Psoas muscle (tissue), 8 donors: Measurements from ENCODE around the gene USP24. TPM values are rescaled to one million over a fixed set of nuclear protein-coding genes. Genes with fewer than 3 reads are reported as not detected.

Experiments
- ATAC-seq, 4 donors: fragments of 200-7000 bp; cut with Tn5 transposase; one replicate each; pipeline ENCODE4 v1.9.1; 2020; ENCODE audit warnings: moderate library complexity in 3 of 4, mild to moderate bottlenecking in 2 of 4
- DNase-seq, 2 donors: peaks; one replicate each; pipeline ENCODE4 v3.0.0-alpha.2; 2020
- H3K27ac ChIP-seq: fragments of 200-600 bp; one replicate; pipeline ENCODE4 v1.8.0; 2022
- H3K27me3 ChIP-seq, 3 donors: fragments of 200-600 bp in 1 of 3; one replicate each; pipeline versions ENCODE4 v1.6.1 to v1.8.0; 2013 to 2022; ENCODE audit warnings: low read length in 2 of 3, mild to moderate bottlenecking in 2 of 3, moderate library complexity in 1 of 3; ENCODE audit not compliant: insufficient read depth in 3 of 3
- H3K36me3 ChIP-seq, 2 donors: fragments of 200-600 bp in 1 of 2; one replicate each; pipeline versions ENCODE4 v1.6.1 to v1.8.0; 2013 to 2022; ENCODE audit warnings: low read depth in 1 of 2, mild to moderate bottlenecking in 1 of 2, moderate library complexity in 1 of 2; ENCODE audit not compliant: insufficient read depth in 1 of 2
- H3K4me1 ChIP-seq: fragments of 200-600 bp; one replicate; pipeline ENCODE4 v1.8.0; 2022
- H3K4me3 ChIP-seq: fragments of 200-600 bp; one replicate; pipeline ENCODE4 v1.8.0; 2022; ENCODE audit warnings: mild to moderate bottlenecking
- H3K9me3 ChIP-seq: fragments of 200-600 bp; one replicate; pipeline ENCODE4 v1.8.0; 2022
- WGBS, 3 donors: extraction: QIAGEN DNeasy Blood & Tissue Kit; methylation state at CpG; one replicate each; pipeline versions ENCODE4 v1.1.6 to v1.1.7; 2013; 5-methylcytosine and 5-hydroxymethylcytosine counted together
- intact Hi-C, 2 donors: fragments of 100-400 bp; cut with DNase I; formaldehyde crosslinking; loops; one replicate each; pipeline versions ENCODE4 v1.11.0 to v1.14.2; 2022
- polyA plus RNA-seq, 3 donors: library from polyadenylated mRNA; stranded (reverse); fragments of 200-250 nt; gene quantifications; one replicate each; pipeline ENCODE4 v1.2.3, GENCODE V29; 2013
- total RNA-seq, 4 donors: library from RNA; stranded (reverse); fragmentation: NEBNext Ultra II Directional in 2 of 4; extraction: Animal tissue kit (Norgen Biotek cat#: 25700) in 2 of 4; gene quantifications; one replicate each; pipeline versions ENCODE4 v1.2.1 to v1.2.4, GENCODE V29; 2021 to 2023
- TF ChIP-seq, protein P1 (sequence below): fragments of 200-600 bp; IDR thresholded peaks from one replicate; pipeline ENCODE4 v1.8.0; 2022; ENCODE audit warnings: antibody characterized with exemption
- donor health status: healthy with polysubstance abuse.
- donor health status: DM: no; HTN: no; CAD: no; lungs with moderate emphysema.
- donor health status: Bipolar disorder and iron deficiency.
- donor health status: healthy.
- donor health status: DM: yes; HTN: yes; CAD: no.
- donor health status: DM: no; HTN: no; CAD: no.
- donor health status: DM: no; HTN: no; CAD: no.
- donor health status: DM: yes; HTN: yes; CAD: no.

The USP24 gene
- total and polyA plus RNA-seq, 7 donors: 14.6 to 67.9 (median 53.2) TPM

DNA sequence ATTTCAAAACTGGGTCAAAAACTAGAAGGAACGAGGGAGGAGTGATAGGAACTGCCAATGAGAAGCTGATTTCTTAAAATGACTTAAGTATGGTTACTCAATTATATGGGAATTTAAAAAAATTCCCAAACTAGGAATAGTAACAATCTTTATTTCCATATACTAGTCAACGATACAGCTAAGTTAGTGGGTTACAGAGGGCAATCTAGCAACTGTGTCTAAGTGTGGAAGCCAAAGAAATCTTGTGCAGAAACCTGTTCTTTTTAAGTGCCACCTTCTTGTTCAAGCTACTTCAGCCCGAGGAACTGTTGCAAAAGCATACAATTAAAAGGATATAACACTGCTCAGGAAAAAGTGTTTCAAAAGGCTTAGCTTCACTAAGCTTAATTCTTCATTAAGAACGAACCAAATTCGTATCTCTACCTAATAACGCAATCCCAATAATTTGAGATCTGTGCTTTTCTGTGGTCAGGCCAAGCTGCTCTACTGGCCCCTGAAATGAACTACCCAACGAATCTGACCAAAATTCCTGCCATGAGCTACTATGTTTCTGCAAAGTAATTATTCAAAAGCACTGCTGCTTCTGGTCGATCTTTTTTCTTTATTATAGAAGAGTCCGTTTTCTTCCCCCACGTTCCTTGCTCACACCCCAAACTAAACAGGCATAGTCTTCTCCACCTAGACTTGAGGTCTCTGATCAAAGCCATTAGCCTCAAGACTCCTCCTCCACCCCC is 1.8 kb downstream of the USP24 start:
- TF ChIP-seq, protein P1, sequence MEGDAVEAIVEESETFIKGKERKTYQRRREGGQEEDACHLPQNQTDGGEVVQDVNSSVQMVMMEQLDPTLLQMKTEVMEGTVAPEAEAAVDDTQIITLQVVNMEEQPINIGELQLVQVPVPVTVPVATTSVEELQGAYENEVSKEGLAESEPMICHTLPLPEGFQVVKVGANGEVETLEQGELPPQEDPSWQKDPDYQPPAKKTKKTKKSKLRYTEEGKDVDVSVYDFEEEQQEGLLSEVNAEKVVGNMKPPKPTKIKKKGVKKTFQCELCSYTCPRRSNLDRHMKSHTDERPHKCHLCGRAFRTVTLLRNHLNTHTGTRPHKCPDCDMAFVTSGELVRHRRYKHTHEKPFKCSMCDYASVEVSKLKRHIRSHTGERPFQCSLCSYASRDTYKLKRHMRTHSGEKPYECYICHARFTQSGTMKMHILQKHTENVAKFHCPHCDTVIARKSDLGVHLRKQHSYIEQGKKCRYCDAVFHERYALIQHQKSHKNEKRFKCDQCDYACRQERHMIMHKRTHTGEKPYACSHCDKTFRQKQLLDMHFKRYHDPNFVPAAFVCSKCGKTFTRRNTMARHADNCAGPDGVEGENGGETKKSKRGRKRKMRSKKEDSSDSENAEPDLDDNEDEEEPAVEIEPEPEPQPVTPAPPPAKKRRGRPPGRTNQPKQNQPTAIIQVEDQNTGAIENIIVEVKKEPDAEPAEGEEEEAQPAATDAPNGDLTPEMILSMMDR: no peak
- peaks cover 65% of the 10 kb centered on the region for H3K4me1 ChIP-seq
- H3K9me3 ChIP-seq: no peaks in the 10 kb centered on the region
- H3K27ac ChIP-seq: peak overlapping the region; percentile 99
- ATAC-seq: no peak
- no peaks in the 10 kb centered on the region for H3K36me3 ChIP-seq
- intact Hi-C loops: loop anchor here (5.0 to 10.0 kb wide), 4 partner anchors 41 to 71 kb away; no protein-coding TSS in a partner anchor
- WGBS, 3 donors: 13 to 36% (median 14%) methylated on average over 10 of the region's 10 CpGs
- H3K27me3 ChIP-seq: no peaks in the 10 kb centered on the region
- H3K4me3 ChIP-seq: peak overlapping the region; percentile 92
- no peak for DNase-seq

DNA sequence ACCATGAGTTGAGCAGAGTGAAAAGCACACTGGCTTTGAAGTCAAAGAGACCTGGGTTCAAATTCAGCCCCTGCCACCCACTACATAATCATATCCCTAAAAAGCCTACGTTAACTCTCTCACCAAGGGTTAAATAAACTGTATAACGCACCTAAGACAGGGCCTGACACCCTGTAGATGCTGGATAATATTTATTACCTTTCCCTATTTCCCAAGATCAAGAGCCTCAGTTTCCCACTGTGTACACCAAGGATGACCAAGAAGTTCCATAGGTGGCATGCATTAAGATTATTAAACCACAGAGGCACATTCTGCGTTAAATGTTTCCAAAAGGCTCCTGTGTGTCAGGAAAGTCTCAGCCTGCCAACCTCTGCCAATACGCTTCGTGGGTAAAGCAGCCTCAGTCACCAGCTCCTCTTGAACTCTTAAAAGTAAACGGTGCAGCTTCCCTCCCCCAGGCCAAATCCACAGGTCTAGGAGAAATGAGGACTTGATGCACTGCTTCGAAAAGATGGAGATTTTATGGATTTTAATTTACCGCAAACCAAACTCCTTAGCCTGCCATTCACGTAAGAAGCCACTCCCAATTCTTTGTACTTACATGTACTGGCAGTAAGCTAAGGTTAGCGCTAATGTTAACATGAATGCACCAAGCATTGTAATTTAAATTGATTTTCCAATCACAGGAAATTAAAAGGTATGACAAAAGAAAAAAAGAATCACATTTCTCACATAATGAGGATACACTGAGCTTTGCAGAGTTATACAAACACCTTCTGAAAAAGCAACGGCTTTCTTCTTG is 2.6 kb downstream of the USP24 start:
- 35 to 63% (median 48%) methylated on average over 11 of the region's 11 CpGs for WGBS, 3 donors
- TF ChIP-seq, protein P1: no peak
- Histone ChIP-seq H3K27ac (peak overlapping the region; percentile 99), H3K4me1 (peaks cover 64% of the 10 kb centered on the region), H3K36me3 (no peaks in the 10 kb centered on the region), H3K9me3 (no peaks in the 10 kb centered on the region), H3K27me3 (no peaks in the 10 kb centered on the region), H3K4me3 (peak overlapping the region; percentile 92)
- no peak for DNase-seq
- no peak for ATAC-seq
- intact Hi-C loops: loop anchor here (5.0 to 10.0 kb wide), 4 partner anchors 40 to 70 kb away; no protein-coding TSS in a partner anchor

DNA sequence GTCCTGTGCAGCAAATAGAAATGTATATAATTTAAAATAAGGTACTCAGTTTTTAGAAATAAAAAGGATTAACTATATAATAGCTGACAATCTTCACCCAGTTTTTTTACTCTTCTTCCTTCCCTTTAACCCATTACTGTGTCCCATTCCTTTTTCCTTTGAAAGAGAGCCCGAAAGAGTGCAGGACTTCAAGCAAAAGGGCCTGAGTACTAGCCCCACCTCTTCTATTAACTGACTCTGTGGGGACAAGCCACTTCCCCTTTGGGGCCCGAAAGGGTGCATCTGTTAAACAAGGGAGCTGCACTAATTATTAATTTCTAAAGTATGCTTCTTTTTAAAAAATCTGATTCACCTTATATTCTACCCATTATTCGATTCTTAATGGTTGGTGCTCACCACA is 3.3 kb downstream of the USP24 start:
- Histone ChIP-seq H3K4me3 (peak overlapping the region; percentile 92), H3K36me3 (no peaks in the 10 kb centered on the region), H3K27ac (peak overlapping the region; percentile 99), H3K27me3 (no peaks in the 10 kb centered on the region), H3K4me1 (peaks cover 64% of the 10 kb centered on the region), H3K9me3 (no peaks in the 10 kb centered on the region)
- DNase-seq (no peak), ATAC-seq (no peak)
- intact Hi-C loops: loop anchor here (5.0 to 10.0 kb wide), 4 partner anchors 40 to 70 kb away; no protein-coding TSS in a partner anchor
- TF ChIP-seq, protein P1: no peak
- 49 to 63% (median 52%) methylated on average over 3 of the region's 3 CpGs for WGBS, 3 donors

DNA sequence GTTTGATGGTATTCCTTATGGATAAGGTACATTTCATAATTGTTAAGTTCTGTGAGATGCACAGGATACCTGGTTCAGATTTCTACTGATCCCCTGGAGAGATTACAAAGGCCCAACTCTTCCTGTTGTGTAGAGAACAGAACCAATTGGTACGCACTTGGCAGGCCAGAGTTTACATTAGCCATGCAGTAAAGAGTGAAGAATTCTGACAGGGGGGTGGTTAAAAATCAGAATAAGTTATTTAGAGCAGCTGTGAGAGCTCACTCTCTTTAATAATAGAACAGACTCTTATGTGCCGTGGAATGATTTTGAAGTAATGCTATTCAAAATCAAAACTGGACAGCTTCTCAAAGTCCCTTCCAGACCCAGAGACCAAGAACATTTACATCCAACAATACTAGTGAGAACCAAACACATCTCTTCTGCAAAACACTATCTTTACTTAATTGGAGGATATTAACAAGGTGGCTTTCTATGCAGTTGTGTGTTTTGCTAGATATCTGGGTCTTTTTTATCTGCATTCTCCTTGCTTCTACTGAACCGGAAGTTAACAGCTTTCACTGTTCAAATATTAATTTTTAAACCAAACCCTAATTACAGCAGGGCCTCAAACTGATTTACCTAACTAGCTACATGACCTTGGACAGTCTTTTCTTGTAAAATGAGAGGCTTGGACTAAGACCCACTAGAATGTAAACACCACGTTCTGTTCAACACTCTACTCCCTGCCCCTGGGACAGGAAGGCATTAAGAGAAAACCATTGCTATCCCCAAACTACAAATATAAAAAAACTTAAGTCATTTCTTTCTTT is 4.0 kb downstream of the USP24 start:
- Histone ChIP-seq H3K4me3 (peak overlapping the region; percentile 92), H3K27me3 (no peaks in the 10 kb centered on the region), H3K9me3 (no peaks in the 10 kb centered on the region), H3K36me3 (no peaks in the 10 kb centered on the region), H3K4me1 (peaks cover 64% of the 10 kb centered on the region), H3K27ac (peak overlapping the region; percentile 99)
- intact Hi-C loops: loop anchor here (5.0 to 10.0 kb wide), 4 partner anchors 39 to 69 kb away; no protein-coding TSS in a partner anchor
- DNase-seq: no peak
- WGBS, 3 donors: 10 to 17% (median 15%) methylated on average over 4 of the region's 4 CpGs
- TF ChIP-seq, protein P1: no peak
- ATAC-seq: no peak
